HepG2 (cell line): ENCODE data around the gene FNDC3B. TPM values are rescaled to one million over a fixed set of nuclear protein-coding genes. Genes with fewer than 3 reads are reported as not detected.
A peak's percentile ranks its signal among the peaks of the same experiment; 100 is the strongest.

Experiments used
- ATAC-seq: fragments of 200-7000 bp; cut with Tn5 transposase; 3 replicates; pipeline ENCODE4 v1.9.1; 2020; ENCODE audit warnings: mild to moderate bottlenecking, moderate library complexity
- BruUV-seq: library from RNA; stranded (reverse); fragments of 400-500 nt; replicated peaks from 2 replicates; lab custom pipeline; 2021; lab: Mats Ljungman, UMichigan
- CTCF ChIA-PET: fragments of 300-600 bp; formaldehyde crosslinking; extraction: SDS; loops from one replicate; lab custom pipeline; 2021; ENCODE audit warnings: low total read pairs, inconsistent platforms, low intra/inter-chr PET ratio; lab: Yijun Ruan, JAX
- POLR2A ChIA-PET: fragments of 350-600 bp; sonication (Branson Sonifier 250); formaldehyde crosslinking; loops from one replicate; lab custom pipeline; 2020; ENCODE audit warnings: antibody characterized with exemption, inconsistent platforms; lab: Yijun Ruan, JAX
- DNase-seq: peaks from one replicate; pipeline ENCODE4 v3.0.0-alpha.2; 2015; ENCODE audit warnings: low spot score
- FAIRE-seq: peaks from 3 replicates; lab custom pipeline; 2011; peaks lifted over from hg19 to GRCh38; lab: Jason Lieb, UNC
- H2AFZ ChIP-seq: one replicate; pipeline ENCODE4 v1.6.1; 2011; ENCODE audit warnings: low read length, inconsistent platforms
- H3K27ac ChIP-seq: fragments of 300-600 bp; 3 replicates; pipeline ENCODE4 v1.8.0; 2011; ENCODE audit warnings: mixed run types, mild to moderate bottlenecking, mixed read lengths, low read length, inconsistent platforms; ENCODE audit not compliant: insufficient read depth; ENCODE audit errors: extremely low read length
- H3K27me3 ChIP-seq, 2 experiments: fragments of 200-600 bp in 1 of 2; 2 replicates in 1 of 2; 3 replicates in 1 of 2; pipeline versions ENCODE4 v1.6.0 to v1.8.0; 2011; ENCODE audit warnings: low read length in 2 of 2, mild to moderate bottlenecking in 2 of 2, moderate library complexity in 2 of 2, inconsistent platforms in 1 of 2; ENCODE audit not compliant: insufficient read depth in 2 of 2, control insufficient read depth in 1 of 2
- H3K36me3 ChIP-seq, 2 experiments: fragments of 200-600 bp in 1 of 2; replicated peaks in 1 of 2; 2 replicates in 1 of 2; 3 replicates in 1 of 2; pipeline versions ENCODE4 v1.5.1 to v1.8.0; 2011; ENCODE audit warnings: low read length in 2 of 2, inconsistent platforms in 1 of 2; ENCODE audit not compliant: insufficient read depth in 2 of 2, control insufficient read depth in 1 of 2
- H3K4me1 ChIP-seq: 2 replicates; pipeline ENCODE4 v1.5.1; 2012; ENCODE audit warnings: low read length, inconsistent platforms; ENCODE audit not compliant: insufficient read depth
- H3K4me2 ChIP-seq: 2 replicates; pipeline ENCODE4 v1.6.0; 2011; ENCODE audit warnings: low read depth, low read length, inconsistent platforms
- H3K4me3 ChIP-seq, 3 experiments: fragments of 200-600 bp in 1 of 3; sonication (generic), shearing (Covaris generic) in 1 of 3; replicated peaks in 1 of 3; 2 replicates each; pipeline ENCODE4 v1.5.1; 2011 to 2016; ENCODE audit warnings: low read length in 3 of 3, inconsistent platforms in 2 of 3, low read depth in 2 of 3, mild to moderate bottlenecking in 2 of 3, control low read depth in 1 of 3, mixed read lengths in 1 of 3; ENCODE audit not compliant: insufficient read depth in 1 of 3
- H3K79me2 ChIP-seq: one replicate; pipeline ENCODE4 v1.6.1; 2011; ENCODE audit warnings: low read length, inconsistent platforms; ENCODE audit not compliant: insufficient read depth
- H3K9ac ChIP-seq: 2 replicates; pipeline ENCODE4 v1.6.0; 2011; ENCODE audit warnings: mild to moderate bottlenecking, low read depth, low read length, inconsistent platforms; ENCODE audit not compliant: insufficient read depth
- H3K9me3 ChIP-seq: 2 replicates; pipeline ENCODE4 v1.5.1; 2012; ENCODE audit warnings: mild to moderate bottlenecking, low read length
- H4K20me1 ChIP-seq: 2 replicates; pipeline ENCODE4 v1.6.0; 2011; ENCODE audit warnings: inconsistent platforms, mild to moderate bottlenecking, low read length, moderate library complexity; ENCODE audit not compliant: insufficient read depth
- CEBPB ChIP-seq: IDR thresholded peaks from 2 replicates; pipeline ENCODE4 v1.6.1; 2011; ENCODE audit warnings: low read depth, low read length, improper control_type of control experiment, borderline replicate concordance
- PAF1 ChIP-seq: IDR thresholded peaks from 2 replicates; pipeline ENCODE4 v1.6.1; 2016; ENCODE audit warnings: missing genetic modification reagents, missing compliant biosample characterization
- POLR2AphosphoS5 ChIP-seq: IDR thresholded peaks from 2 replicates; pipeline ENCODE4 v1.6.1; 2012; ENCODE audit warnings: low read depth, low read length
- RBM22 ChIP-seq: fragments of 200-400 bp; formaldehyde crosslinking; optimal IDR thresholded peaks from 2 replicates; pipeline ENCODE3; 2017; ENCODE audit warnings: mild to moderate bottlenecking, low read length, moderate library complexity
- STAG1 ChIP-seq: sonication (generic); formaldehyde crosslinking; IDR thresholded peaks from 2 replicates; pipeline ENCODE4 v1.4.0; 2020; ENCODE audit warnings: missing genetic modification reagents
- WGBS: methylation state at CpG from one replicate; pipeline ENCODE4 v1.1.6; 2017; ENCODE audit warnings: low lambda C conversion rate; 5-methylcytosine and 5-hydroxymethylcytosine counted together
- in situ Hi-C: cut with HindIII; loops from 2 replicates; pipeline ENCODE4 v1.10.0; 2017; ENCODE audit warnings: low pct_unique_long_range_greater_than_20kb; ENCODE audit not compliant: extremely low pct_ligation_motif_present
- intact Hi-C: fragments of 100-400 bp; cut with micrococcal nuclease; formaldehyde crosslinking; loops from one replicate; pipeline ENCODE4 v1.10.0; 2022; ENCODE audit not compliant: unreplicated experiment
- polyA plus RNA-seq, 8 experiments: library from polyadenylated mRNA; depleted of rRNA in 3 of 8; stranded (reverse) in 7 of 8; unstranded in 1 of 8; fragments of >200 nt; fragmentation: Illumina TruSeq in 4 of 8; extraction: Trizol in 4 of 8; gene quantifications; 2 replicates each; pipeline versions ENCODE4 v1.2.1 to v1.2.3, GENCODE V29; 2011 to 2016; ENCODE audit warnings: low read depth in 4 of 8, missing spikeins in 1 of 8, mixed read lengths in 1 of 8; ENCODE audit not compliant: insufficient read depth in 1 of 8
- total RNA-seq, 5 experiments: library from RNA; depleted of rRNA; stranded (reverse); fragments of >200 nt; fragmentation: Illumina TruSeq; extraction: Trizol; gene quantifications; 2 replicates each; pipeline ENCODE4 v1.2.3, GENCODE V29; 2016; ENCODE audit warnings: low read depth in 1 of 5
- TF ChIP-seq, protein P1 (sequence below): fragments of 450-650 bp; IDR thresholded peaks from 2 replicates; pipeline ENCODE4 v1.6.1; 2017; ENCODE audit warnings: mild to moderate bottlenecking

Gene FNDC3B
- total and polyA plus RNA-seq, 2 of the 13 experiments (the other 11 are each of a cell fraction or from before 2014, with no cell fraction given), result 74.8 to 103 TPM

DNA sequence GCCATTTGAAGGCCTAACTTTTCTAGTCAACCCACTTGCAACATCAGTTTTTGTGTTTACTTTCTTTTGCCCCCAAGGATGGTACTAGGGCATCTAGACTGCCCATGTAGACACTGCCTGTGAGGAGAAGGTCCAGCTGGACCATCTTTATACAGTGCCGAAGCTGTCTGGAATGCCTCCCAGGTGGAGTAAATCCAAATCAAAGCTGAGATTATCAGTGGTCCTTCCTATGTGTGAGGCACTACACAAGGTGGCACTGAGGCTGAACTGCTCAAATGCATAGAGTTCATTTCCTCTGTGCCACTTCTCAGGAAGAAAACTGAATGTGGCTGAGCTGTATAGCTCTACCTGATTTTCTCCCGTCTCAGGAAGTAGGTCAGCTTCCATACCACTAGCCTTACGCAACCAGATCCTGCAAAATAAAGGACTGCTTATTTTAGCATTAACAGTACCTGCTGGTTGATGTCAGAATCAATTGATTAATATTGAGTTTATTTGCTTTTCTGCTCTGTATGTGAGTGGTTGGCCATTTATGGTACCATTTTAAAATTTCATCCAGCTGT lies 302.8 kb downstream of the FNDC3B start:
- no peaks in the 10 kb centered on the region for H3K27me3 ChIP-seq
- ATAC-seq (peak; percentile 6; the same call in 2 of the 3 replicates), FAIRE-seq (no peak), DNase-seq (no peak)
- H3K4me1 ChIP-seq, result no peaks in the 10 kb centered on the region
- no peaks in the 10 kb centered on the region for H3K9me3 ChIP-seq
- in situ Hi-C loops, result no loop called here
- 90% methylated on average over 3 of the region's 3 CpGs for WGBS
- ChIA-PET POLR2A (no interaction called here), CTCF (no interaction called here)
- no peak overlapping the region for H3K4me2 ChIP-seq
- no peak overlapping the region for H3K4me3 ChIP-seq
- H3K36me3 ChIP-seq, result peaks cover 36 to 84% of the 10 kb centered on the region in 2 experiments
- H3K79me2 ChIP-seq, result no peaks in the 10 kb centered on the region
- intact Hi-C loops, result no loop called here
- peaks cover 32% of the 10 kb centered on the region for H4K20me1 ChIP-seq
- BruUV-seq, result no TSS peak
- H3K27ac ChIP-seq, result no peak overlapping the region
- TF ChIP-seq RBM22 (peak; percentile 98), POLR2AphosphoS5 (0 out of 2 replicates have a peak, but pooled peaks have one; percentile 15), CEBPB (peak; percentile 42), PAF1 (CRISPR knock-in tag) (peak; percentile 81; the same call in 1 of the 2 replicates), STAG1 (CRISPR knock-in tag) (no peak)
- TF ChIP-seq, protein P1, sequence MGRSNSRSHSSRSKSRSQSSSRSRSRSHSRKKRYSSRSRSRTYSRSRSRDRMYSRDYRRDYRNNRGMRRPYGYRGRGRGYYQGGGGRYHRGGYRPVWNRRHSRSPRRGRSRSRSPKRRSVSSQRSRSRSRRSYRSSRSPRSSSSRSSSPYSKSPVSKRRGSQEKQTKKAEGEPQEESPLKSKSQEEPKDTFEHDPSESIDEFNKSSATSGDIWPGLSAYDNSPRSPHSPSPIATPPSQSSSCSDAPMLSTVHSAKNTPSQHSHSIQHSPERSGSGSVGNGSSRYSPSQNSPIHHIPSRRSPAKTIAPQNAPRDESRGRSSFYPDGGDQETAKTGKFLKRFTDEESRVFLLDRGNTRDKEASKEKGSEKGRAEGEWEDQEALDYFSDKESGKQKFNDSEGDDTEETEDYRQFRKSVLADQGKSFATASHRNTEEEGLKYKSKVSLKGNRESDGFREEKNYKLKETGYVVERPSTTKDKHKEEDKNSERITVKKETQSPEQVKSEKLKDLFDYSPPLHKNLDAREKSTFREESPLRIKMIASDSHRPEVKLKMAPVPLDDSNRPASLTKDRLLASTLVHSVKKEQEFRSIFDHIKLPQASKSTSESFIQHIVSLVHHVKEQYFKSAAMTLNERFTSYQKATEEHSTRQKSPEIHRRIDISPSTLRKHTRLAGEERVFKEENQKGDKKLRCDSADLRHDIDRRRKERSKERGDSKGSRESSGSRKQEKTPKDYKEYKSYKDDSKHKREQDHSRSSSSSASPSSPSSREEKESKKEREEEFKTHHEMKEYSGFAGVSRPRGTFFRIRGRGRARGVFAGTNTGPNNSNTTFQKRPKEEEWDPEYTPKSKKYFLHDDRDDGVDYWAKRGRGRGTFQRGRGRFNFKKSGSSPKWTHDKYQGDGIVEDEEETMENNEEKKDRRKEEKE, result no peak
- no peak overlapping the region for H3K9ac ChIP-seq
- H2AFZ ChIP-seq, result no peak overlapping the region
